K562 (cell line): Measurements from ENCODE around the gene KRTAP3-2. TPM values are rescaled to one million over a fixed set of nuclear protein-coding genes. Genes with fewer than 3 reads are reported as not detected.
A peak's percentile ranks its signal among the peaks of the same experiment; 100 is the strongest.

Source experiments
- ATAC-seq: fragments of 200-7000 bp; cut with Tn5 transposase; 3 replicates; pipeline ENCODE4 v1.9.1; 2020; ENCODE audit warnings: moderate library complexity
- BruUV-seq: library from RNA; stranded (reverse); fragments of 400-500 nt; replicated peaks from 2 replicates; lab custom pipeline; 2021; lab: Mats Ljungman, UMichigan
- CTCF ChIA-PET: fragments of 300-600 bp; formaldehyde crosslinking; extraction: SDS; loops from one replicate; lab custom pipeline; 2021; ENCODE audit warnings: low intra/inter-chr PET ratio; lab: Yijun Ruan, JAX
- POLR2A ChIA-PET: fragments of 300-600, 350-650 bp; sonication (Branson Sonifier 250); formaldehyde crosslinking; extraction: SDS; loops from one replicate; lab custom pipeline; 2021; ENCODE audit warnings: antibody characterized with exemption, inconsistent platforms; lab: Yijun Ruan, JAX
- DNase-seq, 4 experiments: peaks; one replicate each; pipeline versions ENCODE4 v3.0.0 to v3.0.0-alpha.2; 2011 to 2018; ENCODE audit warnings: low spot score in 3 of 4, mixed read lengths in 3 of 4; ENCODE audit errors: extremely low read depth in 1 of 4
- FAIRE-seq: peaks from 2 replicates; lab custom pipeline; 2011; peaks lifted over from hg19 to GRCh38; lab: Jason Lieb, UNC
- H2AFZ ChIP-seq: 2 replicates; pipeline ENCODE4 v1.6.0; 2011; ENCODE audit warnings: low read depth, low read length, control low read depth, inconsistent platforms
- H3K27ac ChIP-seq: fragments of 200-600 bp; 3 replicates; pipeline ENCODE4 v1.8.0; 2011; ENCODE audit warnings: low read depth, mild to moderate bottlenecking, control low read depth, inconsistent platforms, low read length, moderate library complexity, mixed read lengths; ENCODE audit errors: extremely low read depth
- H3K27me3 ChIP-seq, 2 experiments: fragments of 300-600 bp in 1 of 2; 2 replicates in 1 of 2; 3 replicates in 1 of 2; pipeline versions ENCODE4 v1.6.0 to v1.8.0; 2011; ENCODE audit warnings: inconsistent platforms in 2 of 2, low read length in 2 of 2, mild to moderate bottlenecking in 1 of 2, mixed read lengths in 1 of 2, moderate library complexity in 1 of 2; ENCODE audit not compliant: control insufficient read depth in 2 of 2, insufficient read depth in 2 of 2
- H3K36me3 ChIP-seq: fragments of 300-600 bp; 3 replicates; pipeline ENCODE4 v1.8.0; 2011; ENCODE audit warnings: mild to moderate bottlenecking, low read length, inconsistent platforms; ENCODE audit not compliant: control insufficient read depth, insufficient read depth
- H3K4me1 ChIP-seq, 2 experiments: fragments of 200-600 bp in 1 of 2; replicated peaks in 1 of 2; 2 replicates in 1 of 2; 3 replicates in 1 of 2; pipeline versions ENCODE4 v1.5.1 to v1.8.0; 2011; ENCODE audit warnings: inconsistent platforms in 2 of 2, low read length in 2 of 2, mild to moderate bottlenecking in 1 of 2, mixed read lengths in 1 of 2, moderate library complexity in 1 of 2; ENCODE audit not compliant: control insufficient read depth in 2 of 2, insufficient read depth in 2 of 2
- H3K4me2 ChIP-seq: 2 replicates; pipeline ENCODE4 v1.6.1; 2011; ENCODE audit warnings: low read length, control low read depth, inconsistent platforms, mixed read lengths; ENCODE audit not compliant: insufficient read depth
- H3K4me3 ChIP-seq: fragments of 200-600 bp; sonication (generic), shearing (Covaris generic); 2 replicates; pipeline ENCODE4 v1.5.1; 2016; ENCODE audit warnings: control low read depth, inconsistent platforms
- H3K79me2 ChIP-seq: fragments of 200-600 bp; 3 replicates; pipeline ENCODE4 v1.8.0; 2011; ENCODE audit warnings: low read length, inconsistent platforms; ENCODE audit not compliant: control insufficient read depth, insufficient read depth
- H3K9ac ChIP-seq, 2 experiments: 2 replicates each; pipeline versions ENCODE4 v1.6.0 to v1.6.1; 2011; ENCODE audit warnings: low read depth in 2 of 2, low read length in 2 of 2, control low read depth in 1 of 2, inconsistent platforms in 1 of 2, mild to moderate bottlenecking in 1 of 2, mixed read lengths in 1 of 2; ENCODE audit not compliant: insufficient read depth in 1 of 2
- H3K9me1 ChIP-seq: one replicate; pipeline ENCODE4 v1.6.0; 2011; ENCODE audit warnings: inconsistent platforms, mild to moderate bottlenecking, low read length, moderate library complexity; ENCODE audit not compliant: control insufficient read depth, insufficient read depth
- H3K9me3 ChIP-seq: replicated peaks from 2 replicates; pipeline ENCODE4 v1.5.1; 2011; ENCODE audit warnings: low read depth, low read length, inconsistent platforms; ENCODE audit not compliant: control insufficient read depth, insufficient read depth
- H4K20me1 ChIP-seq: replicated peaks from 2 replicates; pipeline ENCODE4 v1.6.1; 2011; ENCODE audit warnings: low read length, inconsistent platforms, mixed read lengths; ENCODE audit not compliant: control insufficient read depth, insufficient read depth
- FOXJ2 ChIP-seq: fragments of 200-800 bp; sonication (Bioruptor generic); IDR thresholded peaks from 2 replicates; pipeline ENCODE4 v1.6.1; 2016; ENCODE audit warnings: missing genetic modification characterization, missing compliant biosample characterization
- MNT ChIP-seq, 2 experiments: fragments of 450-650 bp; conservative IDR thresholded peaks; 2 replicates each; pipeline ENCODE4 v1.6.1; 2017; ENCODE audit warnings: mild to moderate bottlenecking in 2 of 2, moderate library complexity in 2 of 2
- POLR2AphosphoS2 ChIP-seq: IDR thresholded peaks from 2 replicates; pipeline ENCODE4 v1.6.1; 2012; ENCODE audit warnings: low read length, improper control_type of control experiment
- PREB ChIP-seq: sonication (generic); formaldehyde crosslinking; IDR thresholded peaks from 2 replicates; pipeline ENCODE4 v1.8.1; 2023; ENCODE audit warnings: mild to moderate bottlenecking, missing genetic modification reagents
- TSC22D4 ChIP-seq: fragments of 450-650 bp; IDR thresholded peaks from 2 replicates; pipeline ENCODE4 v1.6.1; 2016; ENCODE audit warnings: missing genetic modification characterization, missing biosample characterization, control low read depth
- ZBTB9 ChIP-seq: fragments of 450-650 bp; formaldehyde crosslinking; IDR thresholded peaks from 2 replicates; pipeline ENCODE4 v1.4.0; 2020; ENCODE audit warnings: mild to moderate bottlenecking, moderate library complexity
- WGBS: fragments of 100-300 bp; shearing (Covaris generic); methylation state at CpG from one replicate; pipeline ENCODE4 v1.1.6; 2016; ENCODE audit warnings: low coverage, mixed read lengths; ENCODE audit not compliant: insufficient coverage; ENCODE audit errors: missing lambda C conversion rate; 5-methylcytosine and 5-hydroxymethylcytosine counted together
- in situ Hi-C: fragments of 300-500 bp; cut with MboI; formaldehyde crosslinking; loops from 4 replicates; pipeline ENCODE4 v1.15.0; 2018; ENCODE audit warnings: inconsistent platforms, mixed read lengths
- intact Hi-C: fragments of 100-400 bp; cut with micrococcal nuclease; formaldehyde crosslinking; loops from 2 replicates; pipeline ENCODE4 v1.14.2; 2022
- polyA plus RNA-seq, 8 experiments: library from polyadenylated mRNA; depleted of rRNA in 4 of 8; stranded (reverse) in 5 of 8; unstranded in 3 of 8; fragments of >200 nt; fragmentation: Nextera tagmentation in 2 of 8; fragmentation: Illumina TruSeq in 1 of 8; extraction: Ambion mirVana in 2 of 8; extraction: Trizol in 1 of 8; gene quantifications; 2 replicates each; pipeline versions ENCODE4 v1.2.1 to v1.2.3, GENCODE V29; 2011 to 2014; ENCODE audit warnings: inconsistent platforms in 1 of 8, missing spikeins in 1 of 8
- total RNA-seq, 7 experiments: library from RNA; depleted of rRNA in 6 of 7; stranded (reverse); fragments of >200 nt in 6 of 7; fragmentation: Illumina TruSeq in 2 of 7; extraction: Trizol in 2 of 7; gene quantifications; 2 replicates each; pipeline versions ENCODE4 v1.2.1 to v1.2.3, GENCODE V29; 2011 to 2021; ENCODE audit warnings: low replicate concordance in 1 of 7

Gene KRTAP3-2
- total and polyA plus RNA-seq, 9 of the 15 experiments (the other 6 are each of a cell fraction or from before 2014, with no cell fraction given) = not detected

DNA sequence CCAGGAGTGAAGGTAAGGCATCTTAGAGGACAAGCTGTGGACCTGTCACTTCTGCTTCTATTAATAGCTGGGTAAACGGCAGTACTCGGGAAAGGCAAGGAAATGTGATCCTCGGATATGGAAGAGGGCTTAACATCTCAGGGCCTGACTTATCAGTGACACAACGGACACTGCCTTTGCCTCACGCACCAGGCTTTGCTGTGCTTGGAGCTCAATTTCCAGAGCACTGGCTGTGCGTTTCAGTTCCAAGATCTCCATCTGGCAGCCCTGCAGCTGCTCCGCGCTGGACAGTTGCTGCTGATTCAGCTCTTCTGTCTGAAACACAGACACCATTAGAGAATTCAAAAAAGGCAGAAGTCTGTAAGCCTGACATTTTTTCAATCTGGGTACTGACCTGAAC, 19.1 kb downstream of the KRTAP3-2 start:
- 0% methylated on average over 8 of the region's 8 CpGs for WGBS
- no TSS peak for BruUV-seq

More for the DNA sequence above, 19.1 kb downstream of the KRTAP3-2 start:
- Histone ChIP-seq H3K9me3 (no peaks in the 10 kb centered on the region), H4K20me1 (no peaks in the 10 kb centered on the region; the same call in 1 of the 2 replicates), H3K79me2 (no peaks in the 10 kb centered on the region), H3K4me3 (no peak overlapping the region), H3K9ac (peak overlapping the region in 1 of 2 experiments; percentile 35; a peak in 1 of 4 replicates), H2AFZ (no peak overlapping the region), H3K9me1 (peaks cover 4% of the 10 kb centered on the region), H3K4me1 (no peaks in the 10 kb centered on the region; a peak in 1 of 5 replicates), H3K36me3 (no peaks in the 10 kb centered on the region), H3K27me3 (peaks cover 3 to 34% of the 10 kb centered on the region in 2 experiments; a peak in 4 of 5 replicates), H3K4me2 (no peak overlapping the region), H3K27ac (no peak overlapping the region)
- intact Hi-C loops = no loop called here
- no peak for ATAC-seq
- ChIA-PET CTCF (no interaction called here), POLR2A (interaction anchor here (0.6 to 2.2 kb wide), 6 partner anchors 15 to 810 kb away, joined by 3 to 8 read pairs (median 4); no protein-coding TSS in a partner anchor)
- in situ Hi-C loops = no loop called here
- FAIRE-seq = no peak
- no peak for DNase-seq
- no peak for TF ChIP-seq TSC22D4 (tag)
- TF ChIP-seq POLR2AphosphoS2 = no peak
- TF ChIP-seq ZBTB9 (CRISPR knock-in tag) = no peak
- no peak for TF ChIP-seq FOXJ2
- TF ChIP-seq MNT (conservative IDR thresholded peaks at IDR 0.05) = no peak
- no peak for TF ChIP-seq PREB (CRISPR knock-in tag)
